Stomach (tissue), 4 donors: ENCODE results near the gene PCDH9.

Experiments
- POLR2A ChIP-seq, 4 donors: fragments of 450-650 bp; IDR thresholded peaks; one replicate each; pipeline ENCODE4 v1.6.1; 2016; ENCODE audit warnings: antibody characterized with exemption in 4 of 4, control low read depth in 2 of 4, mild to moderate bottlenecking in 1 of 4, moderate library complexity in 1 of 4
- TF ChIP-seq, protein P1 (sequence below), 7 experiments: fragments of 450-650 bp in 4 of 7; fragments of 200-600 bp in 3 of 7; sonication (generic) in 3 of 7; IDR thresholded peaks; one replicate each; pipeline ENCODE4 v1.5.1; 2016 to 2019; ENCODE audit warnings: antibody characterized with exemption in 7 of 7, control low read depth in 2 of 7, mild to moderate bottlenecking in 1 of 7

GRCh38 chr13:66790861-66791260, 439.3 kb downstream of the PCDH9 start:
- TF ChIP-seq, protein P1, sequence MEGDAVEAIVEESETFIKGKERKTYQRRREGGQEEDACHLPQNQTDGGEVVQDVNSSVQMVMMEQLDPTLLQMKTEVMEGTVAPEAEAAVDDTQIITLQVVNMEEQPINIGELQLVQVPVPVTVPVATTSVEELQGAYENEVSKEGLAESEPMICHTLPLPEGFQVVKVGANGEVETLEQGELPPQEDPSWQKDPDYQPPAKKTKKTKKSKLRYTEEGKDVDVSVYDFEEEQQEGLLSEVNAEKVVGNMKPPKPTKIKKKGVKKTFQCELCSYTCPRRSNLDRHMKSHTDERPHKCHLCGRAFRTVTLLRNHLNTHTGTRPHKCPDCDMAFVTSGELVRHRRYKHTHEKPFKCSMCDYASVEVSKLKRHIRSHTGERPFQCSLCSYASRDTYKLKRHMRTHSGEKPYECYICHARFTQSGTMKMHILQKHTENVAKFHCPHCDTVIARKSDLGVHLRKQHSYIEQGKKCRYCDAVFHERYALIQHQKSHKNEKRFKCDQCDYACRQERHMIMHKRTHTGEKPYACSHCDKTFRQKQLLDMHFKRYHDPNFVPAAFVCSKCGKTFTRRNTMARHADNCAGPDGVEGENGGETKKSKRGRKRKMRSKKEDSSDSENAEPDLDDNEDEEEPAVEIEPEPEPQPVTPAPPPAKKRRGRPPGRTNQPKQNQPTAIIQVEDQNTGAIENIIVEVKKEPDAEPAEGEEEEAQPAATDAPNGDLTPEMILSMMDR (IDR thresholded peaks at IDR 0.05) = no peak
- TF ChIP-seq POLR2A (IDR thresholded peaks at IDR 0.05) = no peak
